GM19238 (cell line): ENCODE results near the gene HTATIP2.
"Not testable (repeated sequence)": the region's sequence is repeated elsewhere in the genome, so short reads cannot be mapped to it uniquely, and the experiment has no call there.

Experiments
- DNase-seq: peaks from one replicate; pipeline ENCODE4 v3.0.0; 2011; ENCODE audit warnings: low spot score; ENCODE audit not compliant: insufficient read length

Gene HTATIP2

DNA sequence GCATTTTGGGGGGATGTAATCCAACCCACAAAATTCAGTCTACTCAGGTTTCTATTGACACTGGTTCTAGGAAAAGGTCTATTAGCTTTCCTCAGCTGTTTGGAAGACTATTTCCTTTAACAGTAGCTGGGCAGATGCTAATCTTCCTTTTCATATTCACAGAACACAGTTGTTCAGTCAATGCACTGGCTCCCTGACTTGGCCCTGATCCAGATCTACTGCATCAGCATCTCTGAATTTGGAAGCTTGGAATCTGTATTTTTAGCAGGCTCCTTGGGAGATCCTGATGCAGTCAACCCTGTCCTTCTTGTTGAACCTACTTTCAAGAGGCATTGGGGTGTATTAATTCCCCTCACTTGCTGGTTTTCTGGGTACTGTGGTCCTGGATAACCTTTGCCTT lies 6.3 kb downstream of the HTATIP2 start:
- no peak for DNase-seq

DNA sequence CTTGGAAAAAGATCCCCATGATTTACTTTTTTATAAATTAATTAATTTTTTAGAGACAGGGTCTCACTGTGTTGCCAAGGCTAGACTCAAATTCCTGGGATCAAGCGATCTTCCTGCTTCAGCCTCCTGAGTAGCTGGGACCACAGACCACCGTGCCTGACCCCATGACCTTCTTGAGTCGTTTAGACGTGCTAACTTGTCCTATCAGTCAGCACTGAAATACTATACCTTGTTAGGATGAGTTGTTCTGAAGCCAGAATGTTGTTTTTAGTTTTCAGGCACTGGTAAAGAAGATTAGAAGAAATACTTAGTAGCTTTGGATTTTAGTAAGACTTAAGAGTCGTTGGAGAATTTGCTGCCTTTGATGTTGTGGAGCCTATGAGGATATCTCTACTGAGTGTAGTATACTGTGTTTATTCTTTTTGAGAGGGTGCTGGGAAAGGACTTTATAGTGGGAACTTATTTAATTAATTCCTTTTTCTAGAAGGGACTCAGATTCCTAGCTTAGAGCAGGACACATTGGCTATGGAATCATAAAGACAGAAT lies 8.6 kb downstream of the HTATIP2 start:
- no peak for DNase-seq

- DNase-seq, result no peak
Observed at GRCh38 chr11:20373147-20373546, 9.6 kb downstream of the HTATIP2 start.

DNA sequence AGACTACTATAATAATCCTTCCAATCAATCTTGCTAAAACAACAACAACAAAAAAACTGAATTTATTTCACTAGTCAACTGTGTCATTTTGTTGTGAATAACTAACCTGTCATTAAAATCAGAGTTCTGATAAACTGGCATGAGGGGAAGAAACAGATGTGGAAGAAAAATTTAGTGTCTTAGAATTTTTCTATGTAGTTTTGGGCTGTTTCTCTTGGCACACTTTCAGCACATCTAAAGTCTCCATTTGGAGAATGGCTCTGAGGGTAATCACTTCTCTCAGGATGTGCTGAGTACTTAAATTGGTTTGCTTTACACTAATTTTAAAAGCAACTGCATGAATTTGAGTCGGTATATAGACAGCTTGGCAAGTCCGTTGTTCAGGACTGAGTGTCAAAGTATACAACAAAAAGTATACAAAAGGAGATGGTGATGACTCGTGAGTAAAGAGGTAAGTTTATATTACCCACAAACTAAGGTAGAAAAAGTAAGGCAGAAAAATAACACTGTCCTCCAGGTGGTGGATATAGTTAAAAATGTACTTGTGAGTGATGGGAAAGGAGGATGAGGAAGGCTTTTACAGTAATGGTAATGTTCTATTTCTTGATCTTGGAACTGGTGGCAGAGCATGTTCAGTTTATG lies 10.2 kb downstream of the HTATIP2 start:
- no peak for DNase-seq

DNA sequence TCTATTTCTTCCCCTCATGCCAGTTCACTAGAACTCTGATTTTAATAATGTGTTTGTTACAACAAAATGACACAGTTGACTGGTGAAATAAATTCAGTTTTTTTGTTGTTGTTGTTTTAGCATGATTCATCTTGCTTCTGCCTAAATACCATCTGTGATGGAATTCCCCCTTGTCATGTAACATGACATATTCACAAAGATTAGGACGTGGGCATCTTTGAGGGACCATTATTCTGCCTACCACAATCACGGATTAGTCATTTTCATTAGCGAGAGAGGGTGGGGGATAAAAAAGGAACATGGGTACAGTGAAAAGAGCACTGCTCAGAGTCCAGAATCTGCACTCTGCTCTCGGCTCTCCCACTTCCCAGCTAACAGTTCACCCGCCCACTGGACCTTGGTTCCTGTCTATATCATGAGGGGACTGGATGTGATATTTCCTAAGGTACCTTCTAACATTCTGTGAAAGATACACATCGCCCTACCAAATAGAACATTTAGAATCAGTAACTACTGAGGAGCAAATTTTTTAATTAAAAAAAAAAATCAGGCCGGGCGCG lies 11.3 kb downstream of the HTATIP2 start:
- DNase-seq, result no peak

- no peak for DNase-seq
Observed at GRCh38 chr11:20376162-20376730, 12.7 kb downstream of the HTATIP2 start.

DNA sequence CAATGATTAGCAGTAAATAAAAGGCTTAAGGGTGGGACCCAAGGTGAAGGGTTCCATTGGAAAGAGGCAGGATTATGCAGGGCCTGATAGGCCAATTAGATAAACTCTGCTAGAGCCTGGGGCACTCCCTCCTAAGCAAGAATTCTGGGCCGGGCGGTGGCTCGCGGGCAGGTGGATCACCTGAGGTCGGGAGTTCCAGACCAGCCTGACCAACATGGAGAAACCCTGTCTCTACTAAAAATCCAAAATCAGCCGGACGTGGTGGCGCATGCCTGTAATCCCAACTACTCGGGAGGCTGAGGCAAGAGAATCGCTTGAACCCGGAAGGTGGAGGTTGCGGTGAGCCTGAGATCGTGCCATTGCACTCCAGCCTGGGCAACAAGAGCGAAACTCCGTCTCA lies 22.5 kb downstream of the HTATIP2 start:
- not testable (repeated sequence) for DNase-seq

- peak; percentile 81 for DNase-seq
Observed at GRCh38 chr11:20387261-20388095, 24.0 kb downstream of the HTATIP2 start, which contains the start of gene PRMT3. TSS of gene PRMT3 (plus strand) at chr11:20387716. CDS start at chr11:20387747, 31 bp downstream.

- DNase-seq, result peak; percentile 12
Observed at GRCh38 chr11:20388096-20389055, 24.9 kb downstream of the HTATIP2 start.

DNA sequence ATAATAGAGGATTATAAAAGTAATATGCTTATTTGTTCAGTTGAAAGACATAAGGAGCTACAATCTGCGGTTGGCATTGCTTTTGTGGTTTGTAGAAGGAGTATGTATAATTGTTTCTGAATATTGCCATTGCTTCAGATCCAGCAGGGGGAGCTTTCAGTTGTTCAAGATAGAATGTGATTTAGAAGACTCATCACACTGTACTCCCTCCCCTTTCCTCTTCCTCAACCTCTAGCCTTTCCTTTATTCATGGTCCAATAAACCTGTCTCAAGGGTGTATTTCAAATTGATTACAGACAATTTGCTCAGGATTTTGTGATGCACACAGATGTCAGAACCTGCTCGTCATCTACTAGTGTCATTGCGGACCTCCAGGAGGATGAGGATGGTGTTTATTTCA lies 33.8 kb downstream of the HTATIP2 start:
- peak; percentile 5 for DNase-seq

GRCh38 chr11:20399498-20399897 lies 36.0 kb downstream of the HTATIP2 start:
- no peak for DNase-seq

DNA sequence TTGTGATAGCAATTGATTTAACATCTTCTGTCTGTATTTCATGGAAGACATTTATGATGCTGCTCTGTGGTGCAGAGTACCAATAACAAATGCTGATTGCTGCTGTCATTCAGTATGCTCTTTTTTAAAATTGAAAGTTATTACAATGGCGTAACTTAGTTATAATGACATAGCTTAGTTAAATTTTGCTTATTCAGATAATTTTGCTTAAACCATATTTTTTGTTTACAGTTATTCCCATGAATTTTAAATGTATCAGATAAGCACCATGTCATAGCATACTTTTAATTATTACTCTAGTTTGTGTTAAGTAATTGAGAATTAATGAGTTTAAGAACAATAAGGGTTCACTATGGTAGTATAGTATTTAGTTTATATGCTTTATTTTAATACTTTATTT lies 39.5 kb downstream of the HTATIP2 start:
- DNase-seq, result no peak

DNA sequence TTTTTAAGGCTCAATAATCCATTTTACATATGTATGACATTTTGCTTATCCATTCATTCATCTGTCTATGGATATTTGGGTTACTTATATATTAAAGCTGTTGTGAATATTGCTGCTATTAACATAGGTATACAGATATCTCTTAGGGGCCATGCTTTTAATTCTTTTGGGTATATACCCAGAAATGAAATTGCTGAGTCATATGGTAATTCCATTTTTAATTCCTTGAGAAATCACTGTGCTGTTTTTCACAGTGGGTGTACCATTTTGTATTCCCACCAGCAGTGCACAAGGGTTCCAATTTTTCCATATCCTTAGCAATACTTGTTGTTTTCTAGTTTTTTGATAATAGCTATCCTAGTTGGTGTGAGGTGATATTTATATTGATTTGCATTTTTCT lies 43.0 kb downstream of the HTATIP2 start:
- DNase-seq, result no peak

GRCh38 chr11:20407344-20407743 lies 43.8 kb downstream of the HTATIP2 start:
- DNase-seq, result no peak

GRCh38 chr11:20415432-20415831 lies 51.9 kb downstream of the HTATIP2 start:
- DNase-seq, result no peak

DNA sequence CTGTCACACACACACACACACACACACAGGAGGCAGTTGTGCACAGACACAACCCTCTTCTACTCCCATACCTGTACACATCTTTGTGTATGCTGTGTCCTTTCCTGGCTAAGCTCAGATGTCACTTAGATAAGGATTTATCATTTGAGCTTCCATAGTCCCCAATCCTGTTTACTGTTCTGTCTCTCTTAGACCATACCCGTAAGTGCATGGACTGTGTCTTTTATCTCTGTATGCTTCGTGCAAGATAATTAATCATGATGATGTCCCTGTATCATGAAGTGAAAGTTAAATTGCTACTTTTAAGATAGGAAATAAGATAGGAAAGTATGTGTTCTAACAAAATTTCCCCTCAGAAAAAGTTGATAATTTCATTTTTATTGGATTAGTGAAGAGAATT lies 54.3 kb downstream of the HTATIP2 start:
- no peak for DNase-seq

- DNase-seq, result no peak
Observed at GRCh38 chr11:20421946-20422345, 58.4 kb downstream of the HTATIP2 start.

GRCh38 chr11:20429216-20429615 lies 65.7 kb downstream of the HTATIP2 start:
- DNase-seq, result no peak
